ENCODE measurements around the gene FBXL19.

FBXL19 gene

GRCh38 chr16:30964574-30965226, 41.3 kb downstream of the FBXL19 start:
- DNase-seq (ENCODE audit: low spot score), result no peak

- DNase-seq (ENCODE audit: low spot score), result no peak
Observed at GRCh38 chr16:30965436-30965835, 42.1 kb downstream of the FBXL19 start.

DNA sequence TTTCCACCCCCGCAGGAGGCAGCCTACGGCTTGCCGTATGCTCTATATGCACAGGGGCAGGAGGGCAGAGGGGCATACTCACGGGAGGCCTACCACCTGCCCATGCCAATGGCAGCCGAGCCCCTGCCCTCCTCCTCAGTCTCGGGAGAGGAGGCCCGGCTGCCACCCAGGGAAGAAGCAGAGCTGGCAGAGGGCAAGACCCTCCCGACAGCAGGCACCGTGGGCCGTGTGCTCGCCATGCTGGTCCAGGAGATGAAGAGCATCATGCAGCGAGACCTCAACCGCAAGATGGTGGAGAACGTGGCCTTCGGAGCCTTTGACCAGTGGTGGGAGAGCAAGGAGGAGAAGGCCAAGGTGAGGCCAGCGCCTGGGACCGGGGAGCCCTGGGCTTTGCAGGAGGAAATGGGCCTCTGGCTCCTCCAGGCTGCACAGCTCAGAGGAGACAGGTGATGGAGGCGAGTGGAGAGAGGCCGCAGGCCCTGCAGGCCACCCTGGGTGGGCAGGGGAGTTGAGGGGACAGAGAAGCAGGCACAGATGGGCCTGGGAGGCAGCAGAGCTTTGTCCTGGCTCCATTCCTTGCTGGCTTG, 42.8 kb downstream of the FBXL19 start:
- DNase-seq (ENCODE audit: low spot score), result no peak

DNA sequence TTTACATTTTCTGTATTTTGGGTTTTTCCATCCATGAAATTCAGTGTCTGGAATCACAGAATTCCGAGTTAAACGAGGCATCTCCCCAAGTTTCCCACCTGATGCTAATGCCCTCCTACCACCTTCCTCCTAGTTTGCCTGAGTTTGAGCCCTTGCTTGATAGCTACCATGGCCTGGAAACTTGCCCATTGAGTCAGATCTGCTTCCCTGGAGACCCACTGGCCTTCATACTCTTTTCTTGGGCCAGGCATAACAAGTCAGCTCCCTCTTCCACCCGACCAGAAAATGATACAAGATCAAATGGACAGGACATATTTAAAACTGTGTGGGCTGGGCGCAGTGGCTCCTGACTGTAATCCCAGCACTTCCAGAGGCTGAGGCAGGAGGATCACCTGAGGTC, 44.4 kb downstream of the FBXL19 start:
- no peak for DNase-seq (ENCODE audit: low spot score)

- no peak for DNase-seq (ENCODE audit: low spot score)
Observed at GRCh38 chr16:30969246-30969842, 46.0 kb downstream of the FBXL19 start.

GRCh38 chr16:30971298-30971697, 47.9 kb downstream of the FBXL19 start:
- DNase-seq (ENCODE audit: low spot score), result no peak

GRCh38 chr16:30972872-30973271, 49.5 kb downstream of the FBXL19 start:
- no peak for DNase-seq (ENCODE audit: low spot score)

DNA sequence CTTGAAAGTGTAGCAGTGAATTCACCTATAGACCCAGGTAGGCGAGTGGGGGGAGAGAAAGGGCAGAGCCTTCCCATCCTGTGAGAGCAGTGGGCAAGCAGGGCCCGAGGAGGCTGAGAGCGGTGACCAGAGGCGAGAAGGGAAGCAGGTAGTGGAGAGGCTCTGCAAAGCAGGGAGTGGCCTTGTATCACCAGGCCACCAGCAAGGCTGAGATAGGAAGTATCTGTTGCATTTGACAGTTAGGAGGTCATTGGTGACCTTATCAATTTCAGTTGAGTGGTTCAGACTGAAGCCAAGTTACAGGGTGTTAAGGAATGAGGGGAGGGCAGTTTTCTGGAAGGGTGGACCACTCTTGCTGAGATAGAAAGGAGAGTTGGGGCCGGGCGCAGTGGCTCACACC, 51.0 kb downstream of the FBXL19 start:
- no peak for DNase-seq (ENCODE audit: low spot score)

- DNase-seq (ENCODE audit: low spot score), result no peak
Observed at GRCh38 chr16:30976486-30976885, 53.1 kb downstream of the FBXL19 start.

- no peak for DNase-seq (ENCODE audit: low spot score)
Observed at GRCh38 chr16:30977502-30977901, 54.1 kb downstream of the FBXL19 start.

DNA sequence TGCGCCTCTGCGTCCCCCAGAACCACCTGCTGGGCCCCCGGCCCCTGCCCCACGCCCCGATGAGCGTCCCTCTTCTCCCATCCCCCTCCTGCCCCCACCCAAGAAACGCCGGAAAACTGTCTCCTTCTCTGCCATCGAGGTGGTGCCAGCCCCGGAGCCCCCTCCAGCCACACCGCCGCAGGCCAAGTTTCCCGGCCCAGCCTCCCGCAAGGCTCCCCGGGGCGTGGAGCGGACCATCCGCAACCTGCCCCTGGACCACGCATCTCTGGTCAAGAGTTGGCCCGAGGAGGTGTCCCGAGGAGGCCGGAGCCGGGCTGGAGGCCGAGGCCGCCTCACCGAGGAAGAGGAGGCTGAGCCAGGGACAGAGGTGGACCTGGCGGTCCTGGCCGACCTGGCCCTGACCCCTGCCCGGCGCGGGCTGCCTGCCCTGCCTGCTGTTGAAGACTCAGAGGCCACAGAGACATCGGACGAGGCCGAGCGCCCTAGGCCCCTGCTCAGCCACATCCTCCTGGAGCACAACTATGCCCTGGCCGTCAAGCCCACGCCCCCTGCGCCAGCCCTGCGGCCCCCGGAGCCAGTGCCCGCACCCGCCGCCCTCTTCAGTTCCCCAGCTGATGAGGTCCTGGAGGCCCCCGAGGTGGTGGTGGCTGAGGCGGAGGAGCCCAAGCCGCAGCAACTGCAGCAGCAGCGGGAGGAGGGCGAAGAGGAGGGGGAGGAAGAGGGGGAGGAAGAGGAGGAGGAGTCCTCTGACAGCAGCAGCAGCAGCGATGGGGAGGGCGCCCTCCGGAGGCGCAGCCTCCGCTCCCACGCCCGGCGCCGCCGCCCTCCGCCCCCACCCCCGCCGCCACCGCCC, 56.0 kb downstream of the FBXL19 start:
- DNase-seq (ENCODE audit: low spot score), result no peak

DNA sequence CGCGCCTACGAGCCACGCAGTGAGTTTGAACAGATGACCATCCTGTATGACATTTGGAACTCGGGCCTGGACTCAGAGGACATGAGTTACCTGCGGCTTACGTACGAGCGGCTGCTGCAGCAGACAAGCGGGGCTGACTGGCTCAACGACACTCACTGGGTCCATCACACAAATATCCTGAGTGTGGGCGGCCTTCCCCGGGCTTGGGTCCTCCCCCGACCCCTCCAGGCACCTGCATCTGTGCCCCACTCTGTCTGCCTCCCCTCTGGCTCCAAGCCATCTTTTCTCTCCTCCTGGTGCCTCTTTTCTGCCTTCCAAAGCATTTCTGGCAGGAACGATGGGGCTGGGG, 56.6 kb downstream of the FBXL19 start:
- no peak for DNase-seq (ENCODE audit: low spot score)

DNA sequence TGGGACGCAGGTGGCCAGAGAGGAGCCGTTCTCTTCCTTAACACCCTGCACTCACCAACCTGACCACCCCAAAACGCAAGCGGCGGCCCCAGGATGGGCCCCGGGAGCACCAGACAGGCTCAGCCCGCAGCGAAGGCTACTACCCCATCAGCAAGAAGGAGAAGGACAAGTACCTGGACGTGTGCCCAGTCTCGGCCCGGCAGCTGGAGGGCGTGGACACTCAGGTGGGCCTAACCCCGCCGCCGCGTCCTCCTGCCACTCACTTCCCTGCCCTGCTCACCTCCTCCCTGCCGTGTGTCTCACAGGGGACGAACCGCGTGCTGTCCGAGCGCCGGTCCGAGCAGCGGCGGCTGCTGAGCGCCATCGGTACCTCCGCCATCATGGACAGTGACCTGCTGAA, 57.1 kb downstream of the FBXL19 start:
- no peak for DNase-seq (ENCODE audit: low spot score)

DNA sequence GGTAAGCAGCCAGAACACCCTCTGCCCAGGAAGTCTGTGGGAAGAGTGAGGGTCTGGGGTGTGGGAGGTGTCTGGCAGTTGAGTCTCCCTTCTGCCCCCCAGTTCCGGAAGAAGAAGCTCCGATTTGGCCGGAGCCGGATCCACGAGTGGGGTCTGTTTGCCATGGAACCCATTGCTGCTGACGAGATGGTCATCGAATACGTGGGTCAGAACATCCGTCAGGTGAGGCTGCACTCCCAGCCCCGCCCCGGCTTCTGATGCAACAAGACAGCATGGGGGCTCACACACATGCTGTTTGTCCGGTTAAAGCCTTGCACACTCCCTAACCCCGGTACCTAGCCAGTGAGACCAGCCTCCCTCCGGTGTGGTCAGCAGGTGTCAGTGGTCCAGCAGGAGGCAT, 57.6 kb downstream of the FBXL19 start:
- no peak for DNase-seq (ENCODE audit: low spot score)

- no peak for DNase-seq (ENCODE audit: low spot score)
Observed at GRCh38 chr16:30982548-30983288, 59.3 kb downstream of the FBXL19 start.

DNA sequence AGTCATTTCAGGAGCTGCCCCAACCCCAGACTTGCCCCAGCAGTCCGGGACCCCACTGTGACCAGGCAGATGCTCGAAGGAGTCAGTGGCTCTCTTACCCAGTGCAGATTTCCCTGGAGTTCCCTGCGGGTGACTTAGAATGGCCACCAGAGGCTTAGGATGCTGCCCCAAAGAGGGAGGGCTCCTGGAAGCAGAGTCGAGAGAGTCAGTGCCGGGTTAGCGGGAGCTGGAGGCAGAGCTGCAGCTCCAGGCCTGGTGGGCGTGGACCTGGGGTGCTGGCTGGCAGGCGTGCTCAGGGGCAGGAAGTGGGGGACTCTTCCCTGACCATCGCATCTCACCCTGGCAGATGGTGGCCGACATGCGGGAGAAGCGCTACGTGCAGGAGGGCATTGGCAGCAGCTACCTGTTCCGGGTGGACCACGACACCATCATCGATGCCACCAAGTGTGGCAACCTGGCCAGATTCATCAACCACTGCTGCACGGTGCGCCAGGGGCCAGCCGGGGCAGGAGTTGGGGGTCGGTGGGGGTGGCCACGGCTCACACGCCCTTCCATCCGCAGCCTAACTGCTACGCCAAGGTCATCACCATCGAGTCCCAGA, 60.0 kb downstream of the FBXL19 start:
- no peak for DNase-seq (ENCODE audit: low spot score)

DNA sequence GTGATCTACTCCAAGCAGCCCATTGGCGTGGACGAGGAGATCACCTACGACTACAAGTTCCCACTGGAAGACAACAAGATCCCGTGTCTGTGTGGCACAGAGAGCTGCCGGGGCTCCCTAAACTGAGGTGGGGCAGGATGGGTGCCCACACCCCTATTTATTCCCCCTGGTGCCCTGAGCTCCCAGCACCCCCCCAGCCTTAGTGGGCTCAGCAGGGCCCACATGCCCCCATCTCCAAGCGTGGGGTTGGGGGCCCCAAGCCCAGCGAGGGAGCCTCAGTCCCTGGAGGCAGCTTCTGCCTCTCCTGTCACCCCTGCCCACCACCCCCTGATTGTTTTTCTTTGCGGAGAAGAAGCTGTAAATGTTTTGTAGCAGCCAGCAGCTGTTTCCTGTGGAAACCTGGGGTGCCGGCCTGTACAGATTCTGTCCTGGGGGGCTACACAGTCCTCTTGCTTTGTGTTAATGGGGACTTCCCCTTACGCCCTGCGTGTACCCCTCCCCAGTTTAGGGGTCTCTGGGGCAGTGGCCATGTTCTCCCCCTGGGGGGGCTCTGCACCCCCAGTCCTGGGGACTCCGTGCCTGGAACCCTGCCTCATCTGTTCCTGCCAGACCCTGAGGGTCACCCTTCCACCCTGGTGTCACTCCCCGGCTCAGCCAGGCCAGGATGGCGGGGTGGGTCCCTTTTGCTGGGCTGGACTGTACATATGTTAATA, 60.7 kb downstream of the FBXL19 start:
- no peak for DNase-seq (ENCODE audit: low spot score)

GRCh38 chr16:30984669-30985400, 61.5 kb downstream of the FBXL19 start, which contains the start of gene HSD3B7:
Gene HSD3B7 (plus strand): TSS chr16:30985207. CDS start chr16:30985659, 452 bp downstream.
- DNase-seq (ENCODE audit: low spot score), result peak; percentile 55

DNA sequence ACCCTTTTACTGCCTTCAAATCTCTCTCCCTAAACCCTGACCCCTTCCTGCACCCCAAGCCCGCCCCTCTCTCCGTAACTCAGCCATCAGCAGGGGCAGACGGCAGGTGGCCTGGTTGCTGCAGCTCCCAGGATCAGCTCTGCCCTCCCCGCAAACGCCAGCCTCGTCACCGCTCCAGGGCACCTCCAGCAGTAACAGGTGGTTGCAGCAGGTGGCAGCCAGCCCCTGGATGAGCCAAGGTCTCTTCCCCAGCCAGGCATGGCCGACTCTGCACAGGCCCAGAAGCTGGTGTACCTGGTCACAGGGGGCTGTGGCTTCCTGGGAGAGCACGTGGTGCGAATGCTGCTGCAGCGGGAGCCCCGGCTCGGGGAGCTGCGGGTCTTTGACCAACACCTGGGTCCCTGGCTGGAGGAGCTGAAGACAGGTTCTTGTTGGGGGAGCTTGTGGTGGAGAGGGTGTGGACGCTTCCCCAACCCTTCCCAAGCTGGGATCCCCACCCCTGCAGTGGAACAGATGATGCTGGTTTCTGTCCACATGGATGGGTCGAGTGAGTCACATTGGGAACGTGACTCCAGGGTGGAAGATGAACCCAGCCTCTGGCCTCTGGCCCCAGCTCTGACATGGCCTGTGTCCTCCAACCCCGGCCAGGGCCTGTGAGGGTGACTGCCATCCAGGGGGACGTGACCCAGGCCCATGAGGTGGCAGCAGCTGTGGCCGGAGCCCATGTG, 62.2 kb downstream of the FBXL19 start:
- no peak for DNase-seq (ENCODE audit: low spot score)
